ENCODE data around the gene SLC4A5. TPM values are rescaled to one million over a fixed set of nuclear protein-coding genes. Genes with fewer than 3 reads are reported as not detected.
A peak's percentile ranks its signal among the peaks of the same experiment; 100 is the strongest.

Gene SLC4A5
- total and polyA plus RNA-seq, 4 donors = 0.85 to 9.6 (median 3.9) TPM

DNA sequence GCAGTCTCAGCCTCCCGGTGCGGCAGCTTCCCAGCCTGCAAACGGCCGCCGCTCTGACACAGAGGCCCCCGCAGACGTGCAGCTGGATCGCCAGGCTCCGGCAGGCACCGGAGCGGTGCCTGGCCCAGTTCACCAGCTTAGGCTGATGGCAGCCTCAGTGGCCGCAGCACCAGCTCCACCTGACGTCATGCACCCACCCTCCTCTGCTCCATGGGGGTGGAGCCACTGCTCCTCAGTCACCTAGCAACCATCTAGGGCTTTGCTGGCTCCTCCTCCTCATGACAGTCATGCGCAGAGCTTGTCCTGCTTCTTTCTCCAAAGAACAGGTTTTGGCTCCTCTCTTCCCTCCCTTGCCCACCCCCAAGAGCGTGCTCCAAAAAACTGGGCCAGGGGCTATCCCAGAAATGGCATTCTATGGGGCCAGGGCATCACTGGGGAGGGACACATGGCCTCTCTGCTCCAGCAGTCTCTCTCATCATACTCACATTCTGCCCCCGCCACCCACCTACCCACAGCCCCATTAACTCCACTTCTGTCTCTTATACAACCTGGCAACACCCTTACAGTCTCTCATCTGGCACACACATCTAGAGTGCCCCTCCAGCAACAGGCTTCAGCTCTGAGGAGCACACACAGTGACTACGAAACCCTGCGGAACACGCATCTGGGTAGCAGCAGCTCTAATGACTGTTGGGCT, 31.4 kb upstream of the SLC4A5 start:
- peaks cover under 1 to 10% (median 3%) of the 10 kb centered on the region in 5 donors for H3K4me1 ChIP-seq (ENCODE audit: control insufficient read depth in 5 of 5, insufficient read depth in 5 of 5, low read length in 5 of 5)
- TF ChIP-seq, protein P1, sequence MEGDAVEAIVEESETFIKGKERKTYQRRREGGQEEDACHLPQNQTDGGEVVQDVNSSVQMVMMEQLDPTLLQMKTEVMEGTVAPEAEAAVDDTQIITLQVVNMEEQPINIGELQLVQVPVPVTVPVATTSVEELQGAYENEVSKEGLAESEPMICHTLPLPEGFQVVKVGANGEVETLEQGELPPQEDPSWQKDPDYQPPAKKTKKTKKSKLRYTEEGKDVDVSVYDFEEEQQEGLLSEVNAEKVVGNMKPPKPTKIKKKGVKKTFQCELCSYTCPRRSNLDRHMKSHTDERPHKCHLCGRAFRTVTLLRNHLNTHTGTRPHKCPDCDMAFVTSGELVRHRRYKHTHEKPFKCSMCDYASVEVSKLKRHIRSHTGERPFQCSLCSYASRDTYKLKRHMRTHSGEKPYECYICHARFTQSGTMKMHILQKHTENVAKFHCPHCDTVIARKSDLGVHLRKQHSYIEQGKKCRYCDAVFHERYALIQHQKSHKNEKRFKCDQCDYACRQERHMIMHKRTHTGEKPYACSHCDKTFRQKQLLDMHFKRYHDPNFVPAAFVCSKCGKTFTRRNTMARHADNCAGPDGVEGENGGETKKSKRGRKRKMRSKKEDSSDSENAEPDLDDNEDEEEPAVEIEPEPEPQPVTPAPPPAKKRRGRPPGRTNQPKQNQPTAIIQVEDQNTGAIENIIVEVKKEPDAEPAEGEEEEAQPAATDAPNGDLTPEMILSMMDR (IDR thresholded peaks at IDR 0.05; ENCODE audit: control extremely low read depth, extremely low read depth) = no peak
- no peak overlapping the region for H3K4me3 ChIP-seq
- DNase-seq (peak; percentile 65 to 76 (median 74)), ATAC-seq (ENCODE audit: insufficient read depth, low FRiP score) (peak; percentile 83)
- no peak overlapping the region for H3K27ac ChIP-seq (ENCODE audit: low read depth in 1 of 2, low read length in 1 of 2)
- H3K36me3 ChIP-seq (ENCODE audit: control insufficient read depth in 4 of 4, insufficient read depth in 4 of 4, low read length in 4 of 4) = peaks cover 9 to 38% (median 32%) of the 10 kb centered on the region in 4 donors
- no peaks in the 10 kb centered on the region for H3K9me3 ChIP-seq (ENCODE audit: control insufficient read depth in 4 of 4, insufficient read depth in 3 of 4, low read length in 3 of 4)
- WGBS, 2 donors = 75 to 89% methylated on average over 19 of the region's 19 CpGs
- H3K27me3 ChIP-seq (ENCODE audit: control insufficient read depth in 3 of 3, insufficient read depth in 3 of 3, low read length in 2 of 3) = no peaks in the 10 kb centered on the region
- no peak overlapping the region for H3K9ac ChIP-seq (ENCODE audit: insufficient read depth in 1 of 2, low read length in 2 of 2)

DNA sequence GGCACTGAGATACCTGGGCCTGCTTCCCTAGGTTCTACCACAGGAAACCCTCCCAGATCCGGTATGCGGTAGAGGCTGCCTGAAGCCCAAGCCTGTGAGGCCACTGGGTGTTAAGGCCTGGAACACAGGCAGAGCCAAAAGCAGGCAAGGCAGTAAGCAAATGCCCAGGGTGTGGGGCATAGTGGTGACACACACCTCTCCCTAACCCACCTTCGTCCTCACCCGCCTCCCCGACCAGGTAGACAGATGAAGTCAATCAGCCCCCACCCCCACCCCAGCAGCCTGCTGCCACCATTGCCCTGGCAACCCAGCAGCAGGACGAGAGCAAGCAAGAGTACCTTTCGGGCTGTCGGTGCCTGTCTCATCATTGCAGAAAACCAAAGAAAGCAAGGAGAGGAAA, 30.8 kb upstream of the SLC4A5 start:
- Histone ChIP-seq H3K27ac (ENCODE audit: low read depth in 1 of 2, low read length in 1 of 2) (peak overlapping the region in 1 of 2 donors; percentile 18), H3K36me3 (ENCODE audit: control insufficient read depth in 4 of 4, insufficient read depth in 4 of 4, low read length in 4 of 4) (peaks cover 12 to 42% (median 35%) of the 10 kb centered on the region in 4 donors), H3K9ac (ENCODE audit: insufficient read depth in 1 of 2, low read length in 2 of 2) (no peak overlapping the region), H3K4me1 (ENCODE audit: control insufficient read depth in 5 of 5, insufficient read depth in 5 of 5, low read length in 5 of 5) (peaks cover 0 to 8% (median 0%) of the 10 kb centered on the region in 5 donors), H3K4me3 (no peak overlapping the region), H3K27me3 (ENCODE audit: control insufficient read depth in 3 of 3, insufficient read depth in 3 of 3, low read length in 2 of 3) (no peaks in the 10 kb centered on the region), H3K9me3 (ENCODE audit: control insufficient read depth in 4 of 4, insufficient read depth in 3 of 4, low read length in 3 of 4) (no peaks in the 10 kb centered on the region)
- DNase-seq (no peak), ATAC-seq (ENCODE audit: insufficient read depth, low FRiP score) (no peak)
- TF ChIP-seq, protein P1 (IDR thresholded peaks at IDR 0.05; ENCODE audit: control extremely low read depth, extremely low read depth) = no peak
- 83 to 90% methylated on average over 8 of the region's 8 CpGs for WGBS, 2 donors

DNA sequence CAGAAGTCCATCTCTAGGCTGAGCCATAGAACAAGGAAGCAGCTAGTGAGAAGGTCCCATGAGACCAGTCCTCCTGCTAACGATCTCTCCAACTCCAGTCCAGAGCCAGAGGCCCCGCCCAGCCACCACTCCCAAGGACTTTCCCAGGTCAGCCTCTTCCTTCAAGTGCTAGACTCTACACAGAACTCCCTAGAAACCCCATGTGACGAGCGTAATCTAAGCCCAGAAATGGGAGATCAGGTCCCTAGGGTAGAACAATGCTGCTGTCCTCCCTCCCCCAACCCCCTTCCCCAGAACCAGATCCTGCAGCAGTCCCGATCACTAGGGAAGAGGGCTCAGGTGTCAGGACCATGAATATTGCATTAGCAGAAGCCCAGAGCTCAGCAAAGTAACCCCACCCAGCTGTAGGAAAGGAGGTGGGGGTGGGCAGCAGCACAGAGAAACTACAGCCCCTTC, 30.0 kb upstream of the SLC4A5 start:
- Histone ChIP-seq H3K27me3 (ENCODE audit: control insufficient read depth in 3 of 3, insufficient read depth in 3 of 3, low read length in 2 of 3) (no peaks in the 10 kb centered on the region), H3K27ac (ENCODE audit: low read depth in 1 of 2, low read length in 1 of 2) (peak overlapping the region in 1 of 2 donors; percentile 7), H3K4me1 (ENCODE audit: control insufficient read depth in 5 of 5, insufficient read depth in 5 of 5, low read length in 5 of 5) (peaks cover 0 to 8% (median 0%) of the 10 kb centered on the region in 5 donors), H3K9me3 (ENCODE audit: control insufficient read depth in 4 of 4, insufficient read depth in 3 of 4, low read length in 3 of 4) (no peaks in the 10 kb centered on the region), H3K9ac (ENCODE audit: insufficient read depth in 1 of 2, low read length in 2 of 2) (no peak overlapping the region), H3K4me3 (no peak overlapping the region), H3K36me3 (ENCODE audit: control insufficient read depth in 4 of 4, insufficient read depth in 4 of 4, low read length in 4 of 4) (peaks cover 19 to 49% (median 40%) of the 10 kb centered on the region in 4 donors)
- TF ChIP-seq, protein P1 (IDR thresholded peaks at IDR 0.05; ENCODE audit: control extremely low read depth, extremely low read depth) = no peak
- 63 to 80% methylated on average over 5 of the region's 5 CpGs for WGBS, 2 donors
- peak in 1 of 3 donors; percentile 7 for DNase-seq
- ATAC-seq (ENCODE audit: insufficient read depth, low FRiP score) = peak; percentile 51

Measured in lung (tissue), 12 donors.